K562 treated with DMSO at 1 percent for 48 hours (cell line): ENCODE measurements around the gene TEX11. TPM values are rescaled to one million over a fixed set of nuclear protein-coding genes. Genes with fewer than 3 reads are reported as not detected.

Source experiments
- total RNA-seq: library from RNA; unstranded; fragments of 300-600 nt; gene quantifications from 2 replicates; pipeline ENCODE4 v1.2.3, GENCODE V29; 2022; ENCODE audit warnings: low replicate concordance; ENCODE audit errors: extremely low read depth

TEX11 gene
- not detected in 2 replicates for total RNA-seq

DNA sequence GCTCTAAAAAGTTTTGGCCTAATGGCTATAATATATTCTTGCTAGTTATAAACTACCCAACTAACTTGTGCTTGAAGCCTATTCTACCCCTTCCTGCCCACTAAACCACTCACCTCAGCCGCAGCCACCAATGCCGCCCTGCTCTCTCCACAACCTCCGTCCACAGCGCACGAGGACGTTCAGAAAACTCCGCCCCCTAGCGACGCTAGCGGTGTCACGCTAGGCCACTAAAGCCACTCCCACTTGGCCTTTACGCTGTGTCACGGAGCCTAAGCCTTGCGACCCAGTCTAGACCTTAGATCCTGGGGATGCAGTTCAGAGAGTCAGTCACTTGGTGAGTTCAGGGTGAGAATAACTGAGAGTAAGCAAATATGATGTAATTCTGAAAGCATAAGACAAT is at the start of gene TEX11:
Gene TEX11 (minus strand): TSS at position 171 of the 400 bp plus-strand sequence. CDS start 922 bp downstream, outside the sequence.

Other genes starting within 250 kb of the TEX11 start
- gene SLC7A3, start 22.4 kb upstream of the TEX11 start, total RNA-seq = not detected in 2 replicates
- not detected in 2 replicates for gene SNX12, start 159.6 kb upstream of the TEX11 start, total RNA-seq
- not detected in 2 replicates for gene FOXO4, start 187.1 kb upstream of the TEX11 start, total RNA-seq
- gene CXorf65, start 198.0 kb upstream of the TEX11 start, total RNA-seq = not detected in 2 replicates
- gene IL2RG, start 202.9 kb upstream of the TEX11 start, total RNA-seq = not detected in 2 replicates
- not detected in 2 replicates for gene MED12, start 209.9 kb upstream of the TEX11 start, total RNA-seq
- not detected in 2 replicates for gene NLGN3, start 236.1 kb upstream of the TEX11 start, total RNA-seq